Fibroblast of lung (primary cell): Measurements from ENCODE around the gene MTOR.

Experiments
- CTCF ChIP-seq, 2 donors: IDR thresholded peaks in 1 of 2; conservative IDR thresholded peaks in 1 of 2; 1 replicate in 1 of 2; 2 replicates in 1 of 2; pipeline ENCODE4 v1.5.1; 2011 to 2012; ENCODE audit warnings: low read length in 2 of 2, control low read depth in 1 of 2, inconsistent platforms in 1 of 2, low read depth in 1 of 2, mild to moderate bottlenecking in 1 of 2
- EZH2 ChIP-seq: IDR thresholded peaks from 2 replicates; pipeline ENCODE4 v1.5.1; 2012; ENCODE audit warnings: low read length, control low read depth, mild to moderate bottlenecking; ENCODE audit errors: missing control alignments

- TF ChIP-seq EZH2 = no peak
- no peak for TF ChIP-seq CTCF (conservative IDR thresholded peaks at IDR 0.05 in 1 of 2, IDR thresholded peaks at IDR 0.05 in 1 of 2; ENCODE audit: low read depth in 1 of 2, low read length in 2 of 2)
Measured at GRCh38 chr1:11289064-11289463, 26.7 kb upstream of the MTOR start.
